Measurements from ENCODE around the gene PTPRF.
"Not testable (repeated sequence)": the region's sequence is repeated elsewhere in the genome, so short reads cannot be mapped to it uniquely, and the experiment has no call there.

Gene PTPRF

GRCh38 chr1:43548285-43549271 lies 17.9 kb downstream of the PTPRF start:
- FAIRE-seq (no peak), DNase-seq (ENCODE audit: insufficient read length) (no peak)
- TF ChIP-seq POLR2A (IDR thresholded peaks at IDR 0.05; ENCODE audit: low read depth, low read length): no peak
- TF ChIP-seq TAF1 (IDR thresholded peaks at IDR 0.05; ENCODE audit: borderline replicate concordance, low read depth, low read length): no peak
- no peak for TF ChIP-seq POLR2AphosphoS5 (IDR thresholded peaks at IDR 0.05; ENCODE audit: low read depth, low read length)

GRCh38 chr1:43549394-43549793 lies 18.7 kb downstream of the PTPRF start:
- FAIRE-seq; DNase-seq (ENCODE audit: insufficient read length): not testable (repeated sequence)

GRCh38 chr1:43549921-43550597 lies 19.4 kb downstream of the PTPRF start:
- FAIRE-seq (no peak), DNase-seq (ENCODE audit: insufficient read length) (no peak)
- TF ChIP-seq TAF1 (IDR thresholded peaks at IDR 0.05; ENCODE audit: borderline replicate concordance, low read depth, low read length) (no peak), POLR2AphosphoS5 (IDR thresholded peaks at IDR 0.05; ENCODE audit: low read depth, low read length) (no peak), POLR2A (IDR thresholded peaks at IDR 0.05; ENCODE audit: low read depth, low read length) (no peak)

GRCh38 chr1:43550598-43551246 lies 20.0 kb downstream of the PTPRF start:
- FAIRE-seq (no peak), DNase-seq (ENCODE audit: insufficient read length) (no peak)
- no peak for TF ChIP-seq POLR2AphosphoS5 (IDR thresholded peaks at IDR 0.05; ENCODE audit: low read depth, low read length)
- no peak for TF ChIP-seq POLR2A (IDR thresholded peaks at IDR 0.05; ENCODE audit: low read depth, low read length)
- TF ChIP-seq TAF1 (IDR thresholded peaks at IDR 0.05; ENCODE audit: borderline replicate concordance, low read depth, low read length): no peak

GRCh38 chr1:43551396-43551888 lies 20.8 kb downstream of the PTPRF start:
- TF ChIP-seq POLR2AphosphoS5 (IDR thresholded peaks at IDR 0.05; ENCODE audit: low read depth, low read length) (no peak), POLR2A (IDR thresholded peaks at IDR 0.05; ENCODE audit: low read depth, low read length) (no peak), TAF1 (IDR thresholded peaks at IDR 0.05; ENCODE audit: borderline replicate concordance, low read depth, low read length) (no peak)
- no peak for FAIRE-seq
- no peak for DNase-seq (ENCODE audit: insufficient read length)

- no peak for TF ChIP-seq POLR2AphosphoS5 (IDR thresholded peaks at IDR 0.05; ENCODE audit: low read depth, low read length)
- no peak for TF ChIP-seq TAF1 (IDR thresholded peaks at IDR 0.05; ENCODE audit: borderline replicate concordance, low read depth, low read length)
- TF ChIP-seq POLR2A (IDR thresholded peaks at IDR 0.05; ENCODE audit: low read depth, low read length): no peak
- no peak for DNase-seq (ENCODE audit: insufficient read length)
- FAIRE-seq: no peak
Measured at GRCh38 chr1:43552059-43552742, 21.5 kb downstream of the PTPRF start.

GRCh38 chr1:43552813-43553212 lies 22.1 kb downstream of the PTPRF start:
- DNase-seq (ENCODE audit: insufficient read length) (no peak), FAIRE-seq (no peak)
- TF ChIP-seq TAF1 (IDR thresholded peaks at IDR 0.05; ENCODE audit: borderline replicate concordance, low read depth, low read length) (no peak), POLR2AphosphoS5 (IDR thresholded peaks at IDR 0.05; ENCODE audit: low read depth, low read length) (no peak), POLR2A (IDR thresholded peaks at IDR 0.05; ENCODE audit: low read depth, low read length) (no peak)

GRCh38 chr1:43554444-43554992 lies 23.8 kb downstream of the PTPRF start:
- FAIRE-seq (no peak), DNase-seq (ENCODE audit: insufficient read length) (no peak)
- TF ChIP-seq TAF1 (IDR thresholded peaks at IDR 0.05; ENCODE audit: borderline replicate concordance, low read depth, low read length) (no peak), POLR2AphosphoS5 (IDR thresholded peaks at IDR 0.05; ENCODE audit: low read depth, low read length) (no peak), POLR2A (IDR thresholded peaks at IDR 0.05; ENCODE audit: low read depth, low read length) (no peak)

- no peak for FAIRE-seq
- no peak for DNase-seq (ENCODE audit: insufficient read length)
Measured at GRCh38 chr1:43556782-43557181, 26.1 kb downstream of the PTPRF start.

GRCh38 chr1:43557744-43558245 lies 27.1 kb downstream of the PTPRF start:
- no peak for DNase-seq (ENCODE audit: insufficient read length)
- FAIRE-seq: no peak
- TF ChIP-seq TAF1 (IDR thresholded peaks at IDR 0.05; ENCODE audit: borderline replicate concordance, low read depth, low read length) (no peak), POLR2A (IDR thresholded peaks at IDR 0.05; ENCODE audit: low read depth, low read length) (no peak), POLR2AphosphoS5 (IDR thresholded peaks at IDR 0.05; ENCODE audit: low read depth, low read length) (no peak)

More at GRCh38 chr1:43556782-43557181, 26.1 kb downstream of the PTPRF start:
- TF ChIP-seq POLR2AphosphoS5 (IDR thresholded peaks at IDR 0.05; ENCODE audit: low read depth, low read length) (no peak), POLR2A (IDR thresholded peaks at IDR 0.05; ENCODE audit: low read depth, low read length) (no peak), TAF1 (IDR thresholded peaks at IDR 0.05; ENCODE audit: borderline replicate concordance, low read depth, low read length) (no peak)
